ENCODE results near the gene TCF19. TPM values are rescaled to one million over a fixed set of nuclear protein-coding genes. Genes with fewer than 3 reads are reported as not detected.

The TCF19 gene
- total RNA-seq, 1 experiment from 2014 or later: 26.0 TPM

- TF ChIP-seq EZH2 (IDR thresholded peaks at IDR 0.05; ENCODE audit: low read depth) (no peak), CTCF (conservative IDR thresholded peaks at IDR 0.05) (no peak)
- no peaks in the 10 kb centered on the region; the same call in 1 of the 2 replicates for H3F3A ChIP-seq (ENCODE audit: insufficient read depth, low read depth)
- H3K27me3 ChIP-seq (ENCODE audit: insufficient read depth, low read depth): no peaks in the 10 kb centered on the region
- no peak overlapping the region for H3K4me2 ChIP-seq
- H3K9me2 ChIP-seq (ENCODE audit: insufficient read depth): no peaks in the 10 kb centered on the region
- no TSS peak for BruUV-seq (replicated peaks)
- H4K20me1 ChIP-seq (ENCODE audit: insufficient read depth): no peaks in the 10 kb centered on the region
- ChIA-PET POLR2A (ENCODE audit: unreplicated experiment) (no interaction called here), CTCF (no interaction called here)
- H3K79me2 ChIP-seq (ENCODE audit: low read depth): no peaks in the 10 kb centered on the region
- H3K9me3 ChIP-seq (ENCODE audit: insufficient read depth, low read depth): no peaks in the 10 kb centered on the region
- H3K36me3 ChIP-seq (ENCODE audit: low read depth): no peaks in the 10 kb centered on the region
- no peak overlapping the region for H3K4me3 ChIP-seq
- no peak overlapping the region for H2AFZ ChIP-seq
- no peak overlapping the region for H3K27ac ChIP-seq
- DNase-seq: no peak
- intact Hi-C loops (cut with micrococcal nuclease; ENCODE audit: unreplicated experiment): no loop called here
- no peaks in the 10 kb centered on the region for H3K4me1 ChIP-seq (replicated peaks; ENCODE audit: insufficient read depth)
These were observed 16.0 kb upstream of the TCF19 start for GRCh38 chr6:31142361-31142761.

GRCh38 chr6:31143148-31143547, 15.2 kb upstream of the TCF19 start:
- H4K20me1 ChIP-seq (ENCODE audit: insufficient read depth): no peaks in the 10 kb centered on the region
- H3K9me3 ChIP-seq (ENCODE audit: insufficient read depth, low read depth): no peaks in the 10 kb centered on the region
- H2AFZ ChIP-seq: no peak overlapping the region
- POLR2A ChIA-PET (ENCODE audit: unreplicated experiment): no interaction called here
- no peaks in the 10 kb centered on the region for H3K79me2 ChIP-seq (ENCODE audit: low read depth)
- CTCF ChIA-PET: interaction anchor here (0.6 kb wide), 1 partner anchor 15 kb away, joined by 3 read pairs; the partner anchor contains the start of gene TCF19
- no peaks in the 10 kb centered on the region; the same call in 1 of the 2 replicates for H3F3A ChIP-seq (ENCODE audit: insufficient read depth, low read depth)
- intact Hi-C loops (cut with micrococcal nuclease; ENCODE audit: unreplicated experiment): no loop called here
- no peaks in the 10 kb centered on the region for H3K4me1 ChIP-seq (replicated peaks; ENCODE audit: insufficient read depth)
- no peak for DNase-seq
- TF ChIP-seq EZH2 (IDR thresholded peaks at IDR 0.05; ENCODE audit: low read depth) (no peak), CTCF (conservative IDR thresholded peaks at IDR 0.05) (no peak)
- H3K27ac ChIP-seq: no peak overlapping the region
- H3K36me3 ChIP-seq (ENCODE audit: low read depth): no peaks in the 10 kb centered on the region
- no TSS peak for BruUV-seq (replicated peaks)
- H3K9me2 ChIP-seq (ENCODE audit: insufficient read depth): no peaks in the 10 kb centered on the region
- no peak overlapping the region for H3K4me2 ChIP-seq
- H3K27me3 ChIP-seq (ENCODE audit: insufficient read depth, low read depth): no peaks in the 10 kb centered on the region
- no peak overlapping the region for H3K4me3 ChIP-seq

DNA sequence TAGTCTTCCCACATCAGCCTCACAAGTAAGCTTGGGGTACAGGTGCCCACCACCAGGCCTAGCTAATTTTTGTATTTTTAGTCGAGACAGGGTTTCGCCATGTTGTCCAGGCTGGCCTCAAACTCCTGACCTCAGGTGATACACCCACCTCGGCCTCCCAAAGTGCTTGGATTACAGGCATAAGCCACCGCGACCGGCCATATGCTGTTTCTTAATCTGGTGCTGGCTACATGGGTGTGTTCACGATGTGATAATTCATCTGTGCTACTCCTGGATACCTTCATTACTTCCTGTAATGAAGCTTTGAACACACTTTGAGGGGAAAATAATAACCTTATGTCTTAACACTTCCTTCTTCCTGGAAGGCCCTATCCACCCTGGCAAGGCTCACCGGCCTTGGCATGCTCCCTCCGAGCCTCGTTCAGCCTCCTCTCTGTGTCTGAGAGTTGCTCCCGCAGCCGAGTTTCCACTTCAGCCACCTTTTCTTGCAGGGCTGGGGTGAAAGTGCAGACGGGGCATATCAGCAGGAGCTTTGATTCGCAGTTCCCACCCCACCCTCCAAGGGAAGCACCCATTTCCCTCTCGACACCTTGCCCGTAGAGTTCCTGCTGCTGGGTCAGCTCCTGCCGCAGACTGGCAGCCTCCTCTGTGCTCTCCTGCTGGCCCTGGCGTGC, 14.0 kb upstream of the TCF19 start:
- no TSS peak for BruUV-seq (replicated peaks)

More for the DNA sequence above, 14.0 kb upstream of the TCF19 start:
- Histone ChIP-seq H3K4me3 (no peak overlapping the region), H3K9me3 (ENCODE audit: insufficient read depth, low read depth) (no peaks in the 10 kb centered on the region), H3K79me2 (ENCODE audit: low read depth) (no peaks in the 10 kb centered on the region), H3K4me2 (no peak overlapping the region), H3F3A (ENCODE audit: insufficient read depth, low read depth) (no peaks in the 10 kb centered on the region; the same call in 1 of the 2 replicates), H3K36me3 (ENCODE audit: low read depth) (no peaks in the 10 kb centered on the region), H3K4me1 (replicated peaks; ENCODE audit: insufficient read depth) (no peaks in the 10 kb centered on the region), H2AFZ (no peak overlapping the region), H3K9me2 (ENCODE audit: insufficient read depth) (no peaks in the 10 kb centered on the region), H3K27me3 (ENCODE audit: insufficient read depth, low read depth) (no peaks in the 10 kb centered on the region), H4K20me1 (ENCODE audit: insufficient read depth) (no peaks in the 10 kb centered on the region), H3K27ac (no peak overlapping the region)
- ChIA-PET CTCF (no interaction called here), POLR2A (ENCODE audit: unreplicated experiment) (no interaction called here)
- no peak for TF ChIP-seq CTCF (conservative IDR thresholded peaks at IDR 0.05)
- TF ChIP-seq EZH2 (IDR thresholded peaks at IDR 0.05; ENCODE audit: low read depth): no peak
- no peak for DNase-seq
- intact Hi-C loops (cut with micrococcal nuclease; ENCODE audit: unreplicated experiment): no loop called here

All from PC-9 (cell line).